Measurements from ENCODE around the gene HK1.

GRCh38 chr10:69287181-69287580 is 8.9 kb downstream of the HK1 start:
- TF ChIP-seq CTCF (IDR thresholded peaks at IDR 0.05), result no peak
- TF ChIP-seq POLR2A (IDR thresholded peaks at IDR 0.05), result no peak

Measured in adrenal gland (tissue), 5 donors.